ENCODE data around the gene TLE1. TPM values are rescaled to one million over a fixed set of nuclear protein-coding genes. Genes with fewer than 3 reads are reported as not detected.

Gene TLE1
- total RNA-seq, 1 experiment from 2014 or later = 17.3 TPM

DNA sequence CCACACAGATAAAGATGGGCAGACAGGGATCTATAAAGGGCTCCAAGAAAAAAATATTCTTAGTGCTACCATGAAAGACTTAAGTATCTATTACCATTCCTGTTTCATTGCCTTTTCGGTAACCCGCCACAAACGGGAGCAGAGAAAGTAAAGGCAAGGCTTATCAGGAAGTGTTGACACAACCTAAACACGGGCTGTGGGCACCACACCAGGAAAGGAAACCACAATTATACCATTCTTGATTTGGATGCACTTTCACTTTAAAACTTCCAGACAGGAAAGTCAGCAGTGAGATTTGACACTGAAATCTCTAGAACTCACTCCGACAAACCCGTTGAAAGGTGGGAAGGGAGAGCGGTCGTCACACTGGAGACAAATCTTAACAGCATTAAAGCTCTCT is 6.5 kb downstream of the TLE1 start:
- BruUV-seq (replicated peaks) = no TSS peak
- H3K27me3 ChIP-seq (ENCODE audit: insufficient read depth, low read length) = no peaks in the 10 kb centered on the region
- RAD21 ChIA-PET (ENCODE audit: low non-redundant PET in 1 of 2, low total read pairs in 2 of 2, uncharacterized antibody in 2 of 2, unreplicated experiment in 2 of 2) = no interaction called here
- no peak for TF ChIP-seq EZH2 (IDR thresholded peaks at IDR 0.05)
- TF ChIP-seq SIN3A (IDR thresholded peaks at IDR 0.05; ENCODE audit: low read depth) = no peak
- TF ChIP-seq, protein P1, sequence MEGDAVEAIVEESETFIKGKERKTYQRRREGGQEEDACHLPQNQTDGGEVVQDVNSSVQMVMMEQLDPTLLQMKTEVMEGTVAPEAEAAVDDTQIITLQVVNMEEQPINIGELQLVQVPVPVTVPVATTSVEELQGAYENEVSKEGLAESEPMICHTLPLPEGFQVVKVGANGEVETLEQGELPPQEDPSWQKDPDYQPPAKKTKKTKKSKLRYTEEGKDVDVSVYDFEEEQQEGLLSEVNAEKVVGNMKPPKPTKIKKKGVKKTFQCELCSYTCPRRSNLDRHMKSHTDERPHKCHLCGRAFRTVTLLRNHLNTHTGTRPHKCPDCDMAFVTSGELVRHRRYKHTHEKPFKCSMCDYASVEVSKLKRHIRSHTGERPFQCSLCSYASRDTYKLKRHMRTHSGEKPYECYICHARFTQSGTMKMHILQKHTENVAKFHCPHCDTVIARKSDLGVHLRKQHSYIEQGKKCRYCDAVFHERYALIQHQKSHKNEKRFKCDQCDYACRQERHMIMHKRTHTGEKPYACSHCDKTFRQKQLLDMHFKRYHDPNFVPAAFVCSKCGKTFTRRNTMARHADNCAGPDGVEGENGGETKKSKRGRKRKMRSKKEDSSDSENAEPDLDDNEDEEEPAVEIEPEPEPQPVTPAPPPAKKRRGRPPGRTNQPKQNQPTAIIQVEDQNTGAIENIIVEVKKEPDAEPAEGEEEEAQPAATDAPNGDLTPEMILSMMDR (IDR thresholded peaks at IDR 0.05 in 2 of 3, conservative IDR thresholded peaks at IDR 0.05 in 1 of 3; ENCODE audit: borderline replicate concordance in 1 of 3, insufficient read depth in 1 of 3, low read depth in 2 of 3, low read length in 2 of 3) = no peak
- TF ChIP-seq, protein P2, sequence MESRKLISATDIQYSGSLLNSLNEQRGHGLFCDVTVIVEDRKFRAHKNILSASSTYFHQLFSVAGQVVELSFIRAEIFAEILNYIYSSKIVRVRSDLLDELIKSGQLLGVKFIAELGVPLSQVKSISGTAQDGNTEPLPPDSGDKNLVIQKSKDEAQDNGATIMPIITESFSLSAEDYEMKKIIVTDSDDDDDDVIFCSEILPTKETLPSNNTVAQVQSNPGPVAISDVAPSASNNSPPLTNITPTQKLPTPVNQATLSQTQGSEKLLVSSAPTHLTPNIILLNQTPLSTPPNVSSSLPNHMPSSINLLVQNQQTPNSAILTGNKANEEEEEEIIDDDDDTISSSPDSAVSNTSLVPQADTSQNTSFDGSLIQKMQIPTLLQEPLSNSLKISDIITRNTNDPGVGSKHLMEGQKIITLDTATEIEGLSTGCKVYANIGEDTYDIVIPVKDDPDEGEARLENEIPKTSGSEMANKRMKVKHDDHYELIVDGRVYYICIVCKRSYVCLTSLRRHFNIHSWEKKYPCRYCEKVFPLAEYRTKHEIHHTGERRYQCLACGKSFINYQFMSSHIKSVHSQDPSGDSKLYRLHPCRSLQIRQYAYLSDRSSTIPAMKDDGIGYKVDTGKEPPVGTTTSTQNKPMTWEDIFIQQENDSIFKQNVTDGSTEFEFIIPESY (IDR thresholded peaks at IDR 0.05; ENCODE audit: extremely low read depth, insufficient replicate concordance, low read length) = no peak
- TF ChIP-seq ELF1 (IDR thresholded peaks at IDR 0.05; ENCODE audit: borderline replicate concordance, low read depth) = no peak
- TF ChIP-seq YY1 (IDR thresholded peaks at IDR 0.05; ENCODE audit: extremely low read depth, insufficient replicate concordance, low read depth, low read length) = no peak
- no peak for TF ChIP-seq FOSL1 (IDR thresholded peaks at IDR 0.05; ENCODE audit: low read depth)
- no peak for TF ChIP-seq CBX3 (IDR thresholded peaks at IDR 0.05; ENCODE audit: low read depth)
- no peak for TF ChIP-seq EZH2phosphoT487 (IDR thresholded peaks at IDR 0.05; ENCODE audit: borderline replicate concordance)
- TF ChIP-seq, protein P3, sequence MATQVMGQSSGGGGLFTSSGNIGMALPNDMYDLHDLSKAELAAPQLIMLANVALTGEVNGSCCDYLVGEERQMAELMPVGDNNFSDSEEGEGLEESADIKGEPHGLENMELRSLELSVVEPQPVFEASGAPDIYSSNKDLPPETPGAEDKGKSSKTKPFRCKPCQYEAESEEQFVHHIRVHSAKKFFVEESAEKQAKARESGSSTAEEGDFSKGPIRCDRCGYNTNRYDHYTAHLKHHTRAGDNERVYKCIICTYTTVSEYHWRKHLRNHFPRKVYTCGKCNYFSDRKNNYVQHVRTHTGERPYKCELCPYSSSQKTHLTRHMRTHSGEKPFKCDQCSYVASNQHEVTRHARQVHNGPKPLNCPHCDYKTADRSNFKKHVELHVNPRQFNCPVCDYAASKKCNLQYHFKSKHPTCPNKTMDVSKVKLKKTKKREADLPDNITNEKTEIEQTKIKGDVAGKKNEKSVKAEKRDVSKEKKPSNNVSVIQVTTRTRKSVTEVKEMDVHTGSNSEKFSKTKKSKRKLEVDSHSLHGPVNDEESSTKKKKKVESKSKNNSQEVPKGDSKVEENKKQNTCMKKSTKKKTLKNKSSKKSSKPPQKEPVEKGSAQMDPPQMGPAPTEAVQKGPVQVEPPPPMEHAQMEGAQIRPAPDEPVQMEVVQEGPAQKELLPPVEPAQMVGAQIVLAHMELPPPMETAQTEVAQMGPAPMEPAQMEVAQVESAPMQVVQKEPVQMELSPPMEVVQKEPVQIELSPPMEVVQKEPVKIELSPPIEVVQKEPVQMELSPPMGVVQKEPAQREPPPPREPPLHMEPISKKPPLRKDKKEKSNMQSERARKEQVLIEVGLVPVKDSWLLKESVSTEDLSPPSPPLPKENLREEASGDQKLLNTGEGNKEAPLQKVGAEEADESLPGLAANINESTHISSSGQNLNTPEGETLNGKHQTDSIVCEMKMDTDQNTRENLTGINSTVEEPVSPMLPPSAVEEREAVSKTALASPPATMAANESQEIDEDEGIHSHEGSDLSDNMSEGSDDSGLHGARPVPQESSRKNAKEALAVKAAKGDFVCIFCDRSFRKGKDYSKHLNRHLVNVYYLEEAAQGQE (IDR thresholded peaks at IDR 0.05; ENCODE audit: low read depth) = no peak
- no peak for TF ChIP-seq SP1 (IDR thresholded peaks at IDR 0.05; ENCODE audit: low read depth)
- TF ChIP-seq, protein P4, sequence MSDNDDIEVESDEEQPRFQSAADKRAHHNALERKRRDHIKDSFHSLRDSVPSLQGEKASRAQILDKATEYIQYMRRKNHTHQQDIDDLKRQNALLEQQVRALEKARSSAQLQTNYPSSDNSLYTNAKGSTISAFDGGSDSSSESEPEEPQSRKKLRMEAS (IDR thresholded peaks at IDR 0.05) = no peak
- TF ChIP-seq ZFX (IDR thresholded peaks at IDR 0.05) = no peak
- TF ChIP-seq ZNF274 (IDR thresholded peaks at IDR 0.05; ENCODE audit: low read depth, low read length) = no peak
- no peak for TF ChIP-seq JUND (IDR thresholded peaks at IDR 0.05)
- no peak for TF ChIP-seq TCF7L2 (IDR thresholded peaks at IDR 0.05; ENCODE audit: borderline replicate concordance, extremely low read depth, insufficient read depth, insufficient read length)
- intact Hi-C loops (cut with micrococcal nuclease) = no loop called here
- H3K4me3 ChIP-seq (replicated peaks in 1 of 2; ENCODE audit: low read depth in 1 of 2, low read length in 2 of 2) = no peak overlapping the region
- H3K9me2 ChIP-seq (ENCODE audit: insufficient read depth) = no peaks in the 10 kb centered on the region
- no peak overlapping the region for H3K9ac ChIP-seq (ENCODE audit: low read length)
- H3K4me1 ChIP-seq (ENCODE audit: control insufficient read depth in 1 of 2, insufficient read depth in 2 of 2, low read length in 2 of 2) = peaks cover 7 to 11% of the 10 kb centered on the region in 2 experiments
- no peaks in the 10 kb centered on the region for H4K20me1 ChIP-seq (ENCODE audit: insufficient read depth)
- no peak overlapping the region for H2AFZ ChIP-seq (ENCODE audit: low read depth, low read length, poor library complexity, severe bottlenecking)
- no peak overlapping the region for H3K27ac ChIP-seq (ENCODE audit: low read depth, low read length)
- ATAC-seq (no peak), DNase-seq (ENCODE audit: low read depth, low spot score) (no peak)
- H3K36me3 ChIP-seq (ENCODE audit: control insufficient read depth in 1 of 2, insufficient read depth in 2 of 2, low read length in 2 of 2) = peaks cover 2 to 7% of the 10 kb centered on the region in 2 experiments; a peak in 2 of 4 replicates
- H3K79me2 ChIP-seq (ENCODE audit: insufficient read depth, low read length) = peaks cover 65% of the 10 kb centered on the region
- CTCF ChIA-PET = no interaction called here
- H3K4me2 ChIP-seq (ENCODE audit: low read length) = no peak overlapping the region
- POLR2A ChIA-PET = no interaction called here
- H3K9me3 ChIP-seq (ENCODE audit: control insufficient read depth in 1 of 2, insufficient read depth in 1 of 2, low read depth in 1 of 2, low read length in 2 of 2) = no peaks in the 10 kb centered on the region

All from HCT116 (cell line).